H1 (cell line): ENCODE data around the gene GRIPAP1. TPM values are rescaled to one million over a fixed set of nuclear protein-coding genes. Genes with fewer than 3 reads are reported as not detected.

ENCODE experiments used
- CTCF ChIA-PET: fragments of 300-600 bp; sonication (Branson Sonifier 250); formaldehyde crosslinking; loops from one replicate; lab custom pipeline; 2021; ENCODE audit not compliant: partially characterized antibody; lab: Charles Lee
- POLR2A ChIA-PET: fragments of 300-600 bp; sonication (Branson Sonifier 250); formaldehyde crosslinking; loops from one replicate; lab custom pipeline; 2021; ENCODE audit warnings: inconsistent platforms; ENCODE audit not compliant: partially characterized antibody; lab: Charles Lee
- DNase-seq, 2 experiments: peaks; one replicate each; pipeline versions ENCODE4 v3.0.0 to v3.0.0-alpha.2; 2010 to 2022; ENCODE audit warnings: low spot score in 2 of 2, low read depth in 1 of 2, mixed read lengths in 1 of 2
- FAIRE-seq: peaks from 2 replicates; lab custom pipeline; 2011; peaks lifted over from hg19 to GRCh38; lab: Jason Lieb, UNC
- H2AFZ ChIP-seq: 2 replicates; pipeline ENCODE4 v1.8.1; 2012; ENCODE audit warnings: low read length, inconsistent platforms
- H2AK5ac ChIP-seq: 2 replicates; pipeline ENCODE4 v1.6.1; 2013; ENCODE audit warnings: low read depth, low read length
- H2BK120ac ChIP-seq: replicated peaks from 2 replicates; pipeline ENCODE3; 2013; ENCODE audit warnings: low read depth, low read length, inconsistent platforms
- H2BK12ac ChIP-seq: 2 replicates; pipeline ENCODE4 v1.6.1; 2013; ENCODE audit warnings: low read depth, low read length
- H2BK15ac ChIP-seq: 2 replicates; pipeline ENCODE4 v1.6.1; 2013; ENCODE audit warnings: low read length
- H2BK20ac ChIP-seq: 2 replicates; pipeline ENCODE4 v1.6.1; 2013; ENCODE audit warnings: low read length
- H2BK5ac ChIP-seq: 2 replicates; pipeline ENCODE4 v1.6.1; 2013; ENCODE audit warnings: low read depth, low read length
- H3K14ac ChIP-seq: 2 replicates; pipeline ENCODE4 v1.6.1; 2013; ENCODE audit warnings: inconsistent platforms; ENCODE audit not compliant: insufficient read length
- H3K18ac ChIP-seq: 2 replicates; pipeline ENCODE4 v1.6.1; 2013; ENCODE audit warnings: low read length; ENCODE audit errors: extremely low read depth
- H3K23ac ChIP-seq: 2 replicates; pipeline ENCODE4 v1.6.1; 2013; ENCODE audit warnings: inconsistent platforms; ENCODE audit not compliant: insufficient read length
- H3K23me2 ChIP-seq: 2 replicates; pipeline ENCODE4 v1.6.1; 2013; ENCODE audit warnings: low read depth, low read length
- H3K27ac ChIP-seq: 2 replicates; pipeline ENCODE4 v1.6.1; 2011; ENCODE audit warnings: low read depth, low read length, inconsistent platforms
- H3K27me3 ChIP-seq, 4 experiments: replicated peaks in 1 of 4; 1 replicate in 1 of 4; 2 replicates in 3 of 4; pipeline versions ENCODE4 v1.6.1 to v1.8.1; 2011 to 2013; ENCODE audit warnings: low read length in 3 of 4, mild to moderate bottlenecking in 3 of 4, inconsistent platforms in 2 of 4, mixed read lengths in 2 of 4, moderate library complexity in 1 of 4; ENCODE audit not compliant: control insufficient read depth in 3 of 4, insufficient read depth in 3 of 4; ENCODE audit errors: extremely low read depth in 1 of 4
- H3K36me3 ChIP-seq, 4 experiments: 2 replicates each; pipeline versions ENCODE4 v1.6.1 to v1.8.1; 2011 to 2013; ENCODE audit warnings: mild to moderate bottlenecking in 4 of 4, low read length in 3 of 4, moderate library complexity in 2 of 4, control low read depth in 1 of 4, inconsistent platforms in 1 of 4; ENCODE audit not compliant: insufficient read depth in 4 of 4, control insufficient read depth in 2 of 4
- H3K4ac ChIP-seq: replicated peaks from 2 replicates; pipeline ENCODE3; 2013; ENCODE audit warnings: low read length, low read depth, mixed read lengths, inconsistent platforms; ENCODE audit not compliant: insufficient read length
- H3K4me1 ChIP-seq, 4 experiments: replicated peaks in 1 of 4; 1 replicate in 1 of 4; 2 replicates in 3 of 4; pipeline versions ENCODE4 v1.6.1 to v1.8.1; 2011 to 2013; ENCODE audit warnings: low read length in 3 of 4, inconsistent platforms in 2 of 4, mixed read lengths in 1 of 4; ENCODE audit not compliant: insufficient read depth in 4 of 4, control insufficient read depth in 3 of 4
- H3K4me2 ChIP-seq, 2 experiments: 2 replicates each; pipeline versions ENCODE4 v1.6.1 to v1.8.1; 2011 to 2013; ENCODE audit warnings: low read depth in 2 of 2, low read length in 2 of 2, control low read depth in 1 of 2, inconsistent platforms in 1 of 2, mild to moderate bottlenecking in 1 of 2; ENCODE audit not compliant: insufficient read depth in 1 of 2
- H3K4me3 ChIP-seq, 4 experiments: fragments of 200-600, 300-600 bp in 1 of 4; sonication (generic), shearing (Covaris generic), sonication (Bioruptor Twin) in 1 of 4; 2 replicates each; pipeline versions ENCODE4 v1.5.1 to v1.8.1; 2011 to 2016; ENCODE audit warnings: low read length in 4 of 4, low read depth in 3 of 4, control low read depth in 2 of 4, inconsistent platforms in 2 of 4, mild to moderate bottlenecking in 2 of 4, mixed read lengths in 1 of 4, moderate library complexity in 1 of 4; ENCODE audit not compliant: insufficient read depth in 2 of 4; ENCODE audit errors: extremely low read depth in 1 of 4
- H3K56ac ChIP-seq: replicated peaks from 2 replicates; pipeline ENCODE3; 2013; ENCODE audit warnings: low read depth, mild to moderate bottlenecking, mixed read lengths, low read length, inconsistent platforms; ENCODE audit not compliant: insufficient read length
- H3K79me1 ChIP-seq: 2 replicates; pipeline ENCODE4 v1.6.1; 2013; ENCODE audit warnings: low read depth, low read length, control low read depth
- H3K79me2 ChIP-seq, 2 experiments: 2 replicates each; pipeline versions ENCODE4 v1.6.1 to v1.8.1; 2012 to 2013; ENCODE audit warnings: low read length in 2 of 2, mild to moderate bottlenecking in 2 of 2, inconsistent platforms in 1 of 2; ENCODE audit not compliant: insufficient read depth in 2 of 2, control insufficient read depth in 1 of 2
- H3K9ac ChIP-seq, 4 experiments: replicated peaks in 1 of 4; 1 replicate in 1 of 4; 2 replicates in 3 of 4; pipeline versions ENCODE4 v1.6.1 to v1.8.1; 2011 to 2013; ENCODE audit warnings: low read depth in 3 of 4, low read length in 3 of 4, control low read depth in 2 of 4, mild to moderate bottlenecking in 2 of 4, moderate library complexity in 2 of 4, inconsistent platforms in 1 of 4; ENCODE audit errors: extremely low read depth in 1 of 4
- H3K9me3 ChIP-seq, 2 experiments: 2 replicates each; pipeline versions ENCODE4 v1.6.1 to v1.8.1; 2012 to 2013; ENCODE audit warnings: mild to moderate bottlenecking in 2 of 2, moderate library complexity in 2 of 2, control low read depth in 1 of 2, inconsistent platforms in 1 of 2, low read depth in 1 of 2, low read length in 1 of 2, mixed read lengths in 1 of 2; ENCODE audit not compliant: insufficient read depth in 2 of 2
- H4K20me1 ChIP-seq, 2 experiments: replicated peaks in 1 of 2; 2 replicates each; pipeline versions ENCODE3 to v1.8.1; 2011 to 2013; ENCODE audit warnings: inconsistent platforms in 2 of 2, low read length in 2 of 2, mild to moderate bottlenecking in 1 of 2; ENCODE audit not compliant: insufficient read depth in 2 of 2, control insufficient read depth in 1 of 2
- H4K5ac ChIP-seq: 2 replicates; pipeline ENCODE4 v1.6.1; 2013; ENCODE audit warnings: low read length, low read depth, mixed read lengths, inconsistent platforms; ENCODE audit not compliant: insufficient read length
- H4K8ac ChIP-seq: 2 replicates; pipeline ENCODE4 v1.8.0; 2013; ENCODE audit warnings: mild to moderate bottlenecking, moderate library complexity, low read length, inconsistent platforms; ENCODE audit not compliant: insufficient read depth; ENCODE audit errors: extremely low read depth
- H4K91ac ChIP-seq: replicated peaks from 2 replicates; pipeline ENCODE3; 2013; ENCODE audit warnings: low read length, mixed read lengths, inconsistent platforms; ENCODE audit not compliant: insufficient read length
- ATF3 ChIP-seq: IDR thresholded peaks from 2 replicates; pipeline ENCODE4 v1.6.1; 2011; ENCODE audit warnings: low read depth, mild to moderate bottlenecking, low read length; ENCODE audit not compliant: insufficient read depth
- CBX5 ChIP-seq: fragments of 300-800, 300-1000 bp; sonication (generic); IDR thresholded peaks from 2 replicates; pipeline ENCODE4 v1.7.1; 2016; ENCODE audit warnings: antibody characterized with exemption, low read length, low read depth
- CREB1 ChIP-seq: IDR thresholded peaks from 2 replicates; pipeline ENCODE4 v1.6.1; 2012; ENCODE audit warnings: inconsistent platforms
- E2F6 ChIP-seq: IDR thresholded peaks from 2 replicates; pipeline ENCODE4 v1.6.1; 2012; ENCODE audit warnings: inconsistent platforms
- GTF2F1 ChIP-seq: IDR thresholded peaks from 2 replicates; pipeline ENCODE4 v1.6.1; 2012; ENCODE audit warnings: low read depth, low read length, improper control_type of control experiment, borderline replicate concordance
- KDM1A ChIP-seq: fragments of 200-600, 300-600 bp; sonication (generic); IDR thresholded peaks from 2 replicates; pipeline ENCODE4 v1.7.1; 2016; ENCODE audit warnings: mild to moderate bottlenecking, low read length, borderline replicate concordance
- KDM5A ChIP-seq: fragments of 200-600 bp; IDR thresholded peaks from 2 replicates; pipeline ENCODE4 v1.7.1; 2012; ENCODE audit warnings: mild to moderate bottlenecking, low read length, inconsistent platforms, mixed read lengths
- PHF8 ChIP-seq: fragments of 200-600 bp; sonication (generic); conservative IDR thresholded peaks from 2 replicates; pipeline ENCODE4 v1.7.1; 2012; ENCODE audit warnings: low read depth, mild to moderate bottlenecking, inconsistent platforms, low read length, moderate library complexity
- SIN3A ChIP-seq, 2 experiments: IDR thresholded peaks in 1 of 2; conservative IDR thresholded peaks in 1 of 2; 2 replicates each; pipeline ENCODE4 v1.6.1; 2011 to 2012; ENCODE audit warnings: low read length in 2 of 2, improper control_type of control experiment in 1 of 2, low read depth in 1 of 2, mild to moderate bottlenecking in 1 of 2
- SP1 ChIP-seq: IDR thresholded peaks from 2 replicates; pipeline ENCODE4 v1.6.1; 2011; ENCODE audit warnings: low read depth, low read length
- TAF1 ChIP-seq: IDR thresholded peaks from 2 replicates; pipeline ENCODE4 v1.6.1; 2011; ENCODE audit warnings: mild to moderate bottlenecking, low read depth, low read length
- TAF7 ChIP-seq: optimal IDR thresholded peaks from 2 replicates; pipeline ENCODE3; 2011; ENCODE audit warnings: low read depth, mild to moderate bottlenecking, inconsistent platforms, low read length, moderate library complexity, borderline replicate concordance
- TCF12 ChIP-seq: IDR thresholded peaks from 2 replicates; pipeline ENCODE4 v1.6.1; 2011; ENCODE audit warnings: low read depth, mild to moderate bottlenecking, low read length
- WGBS, 2 experiments: shearing (Covaris generic) in 1 of 2; methylation state at CpG; one replicate each; pipeline versions ENCODE4 v1.1.6 to v1.1.7; 2013 to 2015; ENCODE audit warnings: low lambda C conversion rate in 2 of 2, mixed read lengths in 2 of 2, inconsistent platforms in 1 of 2, low coverage in 1 of 2, missing lambda C conversion rate in 1 of 2; ENCODE audit not compliant: insufficient replicate concordance in 2 of 2, insufficient coverage in 1 of 2, insufficient read length in 1 of 2; ENCODE audit errors: extremely low coverage in 1 of 2, missing lambda C conversion rate in 1 of 2; 5-methylcytosine and 5-hydroxymethylcytosine counted together
- polyA plus RNA-seq, 7 experiments: library from polyadenylated mRNA; depleted of rRNA in 3 of 7; stranded (reverse) in 5 of 7; unstranded in 2 of 7; fragments of >200 nt in 5 of 7; fragments of 200-250 nt in 2 of 7; gene quantifications; 1 replicate in 5 of 7; 2 replicates in 1 of 7; 4 replicates in 1 of 7; pipeline versions ENCODE4 v1.2.1 to v1.2.3, GENCODE V29; 2011 to 2013; ENCODE audit warnings: missing spikeins in 2 of 7, mixed read lengths in 2 of 7
- total RNA-seq: library from RNA; stranded (reverse); fragmentation: NEBNext Ultra II Directional; extraction: Animal tissue kit (Norgen Biotek cat#: 25700); gene quantifications from 2 replicates; pipeline ENCODE4 v1.2.1, GENCODE V29; 2021

Gene GRIPAP1
- total and polyA plus RNA-seq, 2 of the 8 experiments (the other 6 are each of a cell fraction or from before 2014, with no cell fraction given): 21.6 to 55.9 TPM

DNA sequence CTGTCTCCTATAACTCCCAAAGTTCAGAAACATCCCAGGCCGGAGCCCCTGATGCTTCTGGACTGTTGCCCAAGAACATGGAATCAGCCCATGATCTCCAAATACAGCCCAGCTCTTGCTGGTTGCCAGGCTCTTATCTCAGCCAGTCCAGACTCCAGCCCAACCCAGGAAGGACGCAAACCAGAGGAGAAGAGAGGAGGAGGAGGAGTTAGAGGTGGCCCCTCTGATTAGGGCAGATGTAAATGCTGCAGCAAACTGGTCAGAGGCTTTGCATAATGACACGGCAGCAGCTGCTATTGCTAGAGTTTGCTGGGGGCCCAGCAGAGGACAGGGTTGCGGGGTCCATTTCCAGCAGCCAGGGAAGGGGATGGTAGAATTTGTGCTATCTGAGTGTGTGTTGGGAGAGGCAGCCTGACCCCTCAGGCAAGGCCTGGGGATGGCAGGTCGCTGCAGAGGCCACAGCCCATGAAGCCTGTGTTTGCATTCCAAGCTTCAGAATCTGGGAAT lies 40.4 kb downstream of the GRIPAP1 start:
- Histone ChIP-seq H3K23me2 (peaks cover 4% of the 10 kb centered on the region; the same call in 1 of the 2 replicates), H4K5ac (no peak overlapping the region), H3K56ac (no peak overlapping the region), H3K4ac (no peak overlapping the region), H3K18ac (no peak overlapping the region), H4K8ac (no peak overlapping the region; the same call in 1 of the 2 replicates), H3K4me3 (no peak overlapping the region), H3K23ac (no peak overlapping the region), H2BK120ac (no peak overlapping the region), H2BK12ac (no peak overlapping the region), H3K14ac (no peak overlapping the region), H2BK5ac (no peak overlapping the region), H3K79me1 (0 out of 2 replicates have a peak, but pooled peaks cover 1% of the 10 kb centered on the region), H2AK5ac (no peak overlapping the region), H3K4me2 (no peak overlapping the region), H3K9me3 (no peaks in the 10 kb centered on the region), H2AFZ (no peak overlapping the region), H2BK20ac (no peak overlapping the region), H3K79me2 (peaks cover 4% of the 10 kb centered on the region in 2 experiments; a peak in 2 of 4 replicates), H3K4me1 (peaks cover 0 to 2% (median 0%) of the 10 kb centered on the region in 4 experiments; a peak in 3 of 7 replicates), H3K27ac (no peak overlapping the region), H2BK15ac (no peak overlapping the region), H3K9ac (no peak overlapping the region), H3K36me3 (peaks cover 0 to 4% (median 0%) of the 10 kb centered on the region in 4 experiments; a peak in 3 of 8 replicates), H4K20me1 (no peaks in the 10 kb centered on the region), H3K27me3 (no peaks in the 10 kb centered on the region), H4K91ac (no peak overlapping the region)
- FAIRE-seq: no peak
- no peak for DNase-seq
- ChIA-PET POLR2A (interaction anchor here (1.0 to 2.9 kb wide), 2 partner anchors 10 to 16 kb away, joined by 3 to 13 read pairs; partner anchors contain the start of gene KCND1), CTCF (no interaction called here)
- 74% methylated on average over 3 of the region's 5 CpGs; no CpG with 5 or more reads in 1 of the 2 experiments for WGBS, 2 experiments
- TF ChIP-seq GTF2F1 (no peak), KDM1A (no peak), E2F6 (no peak), SIN3A (conservative IDR thresholded peaks at IDR 0.05 in 1 of 2, IDR thresholded peaks at IDR 0.05 in 1 of 2; ENCODE audit: low read depth in 1 of 2, low read length in 2 of 2) (no peak), TAF7 (no peak), CBX5 (no peak), SP1 (no peak), ATF3 (no peak), CREB1 (no peak), TCF12 (no peak), PHF8 (no peak), KDM5A (no peak), TAF1 (no peak)
